HCT116 (cell line): Measurements from ENCODE around the gene PRCD. TPM values are rescaled to one million over a fixed set of nuclear protein-coding genes. Genes with fewer than 3 reads are reported as not detected.
A peak's percentile ranks its signal among the peaks of the same experiment; 100 is the strongest.
"Not testable (repeated sequence)": the region's sequence is repeated elsewhere in the genome, so short reads cannot be mapped to it uniquely, and the experiment has no call there.

Experiments
- ATAC-seq: fragments of 200-7000 bp; cut with Tn5 transposase; 2 replicates; pipeline ENCODE4 v1.9.1; 2020; ENCODE audit warnings: mild to moderate bottlenecking, moderate library complexity
- BruUV-seq: library from RNA; stranded (reverse); fragments of 400-500 nt; replicated peaks from 2 replicates; lab custom pipeline; 2021; lab: Mats Ljungman, UMichigan
- CTCF ChIA-PET: fragments of 300-600 bp; sonication (Branson Sonifier 250); formaldehyde crosslinking; loops from one replicate; lab custom pipeline; 2021; ENCODE audit warnings: antibody characterized with exemption; lab: Charles Lee
- POLR2A ChIA-PET: fragments of 300-600, 350-600 bp; sonication (Branson Sonifier 250); formaldehyde crosslinking; loops from one replicate; lab custom pipeline; 2021; ENCODE audit warnings: antibody characterized with exemption; lab: Charles Lee
- RAD21 ChIA-PET, 2 experiments: fragments of 300-600 bp; sonication (Branson Sonifier 250); formaldehyde crosslinking; loops; one replicate each; lab custom pipeline; 2023; ENCODE audit warnings: low total read pairs in 2 of 2; ENCODE audit not compliant: uncharacterized antibody in 2 of 2, unreplicated experiment in 2 of 2, low non-redundant PET in 1 of 2; lab: Charles Lee
- DNase-seq: peaks from one replicate; pipeline ENCODE4 v3.0.0-alpha.2; 2010; ENCODE audit warnings: low read depth, low spot score
- H2AFZ ChIP-seq: fragments of 200-600 bp; shearing (Covaris generic), sonication (generic); 2 replicates; pipeline ENCODE4 v1.6.1; 2017; ENCODE audit warnings: low read depth, mixed run types, mixed read lengths, antibody characterized with exemption, low read length; ENCODE audit not compliant: poor library complexity, severe bottlenecking
- H3K27ac ChIP-seq: 2 replicates; pipeline ENCODE4 v1.5.1; 2012; ENCODE audit warnings: low read depth, low read length
- H3K27me3 ChIP-seq: fragments of 200-600 bp; sonication (generic); 2 replicates; pipeline ENCODE4 v1.6.1; 2016; ENCODE audit warnings: mixed run types, low read length, mixed read lengths; ENCODE audit not compliant: insufficient read depth
- H3K36me3 ChIP-seq, 2 experiments: fragments of 200-500 bp in 1 of 2; fragments of 200-600 bp in 1 of 2; sonication (Bioruptor generic) in 1 of 2; sonication (generic) in 1 of 2; 2 replicates each; pipeline versions ENCODE4 v1.5.1 to v1.6.1; 2014 to 2016; ENCODE audit warnings: low read length in 2 of 2, inconsistent platforms in 1 of 2, mixed read lengths in 1 of 2, mixed run types in 1 of 2; ENCODE audit not compliant: insufficient read depth in 2 of 2, control insufficient read depth in 1 of 2
- H3K4me1 ChIP-seq, 2 experiments: fragments of 200-600 bp in 1 of 2; sonication (generic) in 1 of 2; 2 replicates each; pipeline versions ENCODE4 v1.5.1 to v1.6.1; 2012 to 2017; ENCODE audit warnings: low read length in 2 of 2, inconsistent platforms in 1 of 2, mild to moderate bottlenecking in 1 of 2, mixed read lengths in 1 of 2, mixed run types in 1 of 2, moderate library complexity in 1 of 2; ENCODE audit not compliant: insufficient read depth in 2 of 2, control insufficient read depth in 1 of 2
- H3K4me2 ChIP-seq: fragments of 200-600 bp; sonication (generic); 2 replicates; pipeline ENCODE4 v1.6.1; 2017; ENCODE audit warnings: mixed run types, low read length, mixed read lengths
- H3K4me3 ChIP-seq, 2 experiments: fragments of 200-600 bp in 1 of 2; sonication (generic) in 1 of 2; replicated peaks in 1 of 2; 2 replicates each; pipeline ENCODE4 v1.5.1; 2011 to 2016; ENCODE audit warnings: low read length in 2 of 2, control low read depth in 1 of 2, low read depth in 1 of 2, mild to moderate bottlenecking in 1 of 2, mixed read lengths in 1 of 2, mixed run types in 1 of 2
- H3K79me2 ChIP-seq: fragments of 200-600 bp; sonication (generic); 2 replicates; pipeline ENCODE4 v1.6.1; 2017; ENCODE audit warnings: mild to moderate bottlenecking, mixed run types, low read length, moderate library complexity, mixed read lengths; ENCODE audit not compliant: insufficient read depth
- H3K9ac ChIP-seq: fragments of 200-600 bp; sonication (generic); 2 replicates; pipeline ENCODE4 v1.6.1; 2016; ENCODE audit warnings: low read length, mixed read lengths
- H3K9me2 ChIP-seq: fragments of 200-600 bp; sonication (generic), shearing (Covaris generic); 2 replicates; pipeline ENCODE4 v1.6.1; 2017; ENCODE audit warnings: mixed run types, mild to moderate bottlenecking, moderate library complexity; ENCODE audit not compliant: insufficient read depth
- H3K9me3 ChIP-seq, 2 experiments: fragments of 200-500 bp in 1 of 2; fragments of 200-600 bp in 1 of 2; sonication (Bioruptor generic) in 1 of 2; sonication (generic) in 1 of 2; 2 replicates each; pipeline ENCODE4 v1.6.1; 2014 to 2017; ENCODE audit warnings: low read length in 2 of 2, mixed read lengths in 2 of 2, inconsistent platforms in 1 of 2, low read depth in 1 of 2, mild to moderate bottlenecking in 1 of 2, mixed run types in 1 of 2, moderate library complexity in 1 of 2; ENCODE audit not compliant: control insufficient read depth in 1 of 2, insufficient read depth in 1 of 2
- H4K20me1 ChIP-seq: fragments of 200-600 bp; sonication (generic), shearing (Covaris generic); 2 replicates; pipeline ENCODE4 v1.6.1; 2017; ENCODE audit warnings: mixed run types, mild to moderate bottlenecking, moderate library complexity; ENCODE audit not compliant: insufficient read depth
- JUND ChIP-seq: IDR thresholded peaks from 2 replicates; pipeline ENCODE4 v1.6.1; 2012
- POLR2A ChIP-seq: IDR thresholded peaks from 2 replicates; pipeline ENCODE4 v1.7.0; 2011; ENCODE audit warnings: borderline replicate concordance; ENCODE audit not compliant: insufficient read depth, insufficient read length; ENCODE audit errors: extremely low read depth
- ZFX ChIP-seq: fragments of 450-650 bp; IDR thresholded peaks from 2 replicates; pipeline ENCODE4 v1.6.1; 2017
- intact Hi-C: fragments of 100-400 bp; cut with micrococcal nuclease; formaldehyde crosslinking; loops from 2 replicates; pipeline ENCODE4 v1.10.0; 2022
- total RNA-seq: library from RNA; stranded (reverse); gene quantifications from one replicate; pipeline ENCODE4 v1.2.1, GENCODE V29; 2021; ENCODE audit not compliant: unreplicated experiment
- TF ChIP-seq, protein P1 (sequence below): IDR thresholded peaks from 2 replicates; pipeline ENCODE4 v1.6.1; 2012

The PRCD gene
- total RNA-seq, 1 experiment from 2014 or later = not detected

GRCh38 chr17:76524598-76525512 lies 15.0 kb upstream of the PRCD start:
- intact Hi-C loops = no loop called here
- no peaks in the 10 kb centered on the region for H3K9me2 ChIP-seq
- no peaks in the 10 kb centered on the region for H3K27me3 ChIP-seq
- H3K4me3 ChIP-seq = no peak overlapping the region
- BruUV-seq = no TSS peak
- ChIA-PET CTCF (interaction anchor here (1.2 to 2.9 kb wide), 4 partner anchors 16 to 201 kb away, joined by 3 to 55 read pairs (median 3); partner anchors contain the start of genes JMJD6, METTL23 and PRCD), POLR2A (interaction anchor here (0.7 kb wide), 1 partner anchor 22 kb away, joined by 5 read pairs; no protein-coding TSS in a partner anchor), RAD21 (interaction anchor here in 1 of 2 experiments (2.8 kb wide), 1 partner anchor 99 kb away, joined by 17 read pairs; no protein-coding TSS in a partner anchor)
- H3K9me3 ChIP-seq = no peaks in the 10 kb centered on the region
- no peak overlapping the region; the same call in 1 of the 2 replicates for H3K27ac ChIP-seq
- no peak overlapping the region for H2AFZ ChIP-seq
- TF ChIP-seq, protein P1, sequence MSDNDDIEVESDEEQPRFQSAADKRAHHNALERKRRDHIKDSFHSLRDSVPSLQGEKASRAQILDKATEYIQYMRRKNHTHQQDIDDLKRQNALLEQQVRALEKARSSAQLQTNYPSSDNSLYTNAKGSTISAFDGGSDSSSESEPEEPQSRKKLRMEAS = no peak
- peak; percentile 39 for TF ChIP-seq POLR2A
- TF ChIP-seq ZFX = peak; percentile 70; the same call in 1 of the 2 replicates
- TF ChIP-seq JUND = no peak
- ATAC-seq = no peak
- no peaks in the 10 kb centered on the region for H3K36me3 ChIP-seq
- H3K79me2 ChIP-seq = no peaks in the 10 kb centered on the region
- peaks cover 8 to 33% of the 10 kb centered on the region in 2 experiments; a peak in 3 of 4 replicates for H3K4me1 ChIP-seq
- H3K4me2 ChIP-seq = no peak overlapping the region
- no peak for DNase-seq
- H4K20me1 ChIP-seq = no peaks in the 10 kb centered on the region
- H3K9ac ChIP-seq = no peak overlapping the region

DNA sequence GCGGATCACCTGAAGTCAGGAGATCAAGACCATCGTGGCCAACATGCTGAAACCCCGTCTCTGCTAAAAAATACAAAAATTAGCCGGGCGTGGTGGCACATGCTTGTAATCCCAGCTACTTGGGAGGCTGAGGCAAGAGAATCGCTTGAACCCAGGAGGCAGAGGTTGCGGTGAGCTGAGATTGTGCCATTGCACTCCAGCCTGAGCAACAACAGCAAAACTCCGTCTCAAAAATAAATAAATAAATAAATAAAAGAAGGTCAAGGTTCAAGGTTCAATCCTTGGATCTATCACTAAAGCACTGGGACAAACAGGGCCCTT lies 14.4 kb upstream of the PRCD start:
- H3K9me2 ChIP-seq, H3K27ac ChIP-seq, intact Hi-C loops, H3K36me3 ChIP-seq, H3K79me2 ChIP-seq, RAD21 ChIA-PET, POLR2A ChIA-PET, H4K20me1 ChIP-seq, H3K9ac ChIP-seq, H3K9me3 ChIP-seq, H3K4me2 ChIP-seq, H3K4me3 ChIP-seq, BruUV-seq, H3K27me3 ChIP-seq, ATAC-seq, H2AFZ ChIP-seq, DNase-seq: not testable (repeated sequence)
- CTCF ChIA-PET = interaction anchor here (1.2 to 1.4 kb wide), 2 partner anchors 15 to 156 kb away, joined by 3 read pairs; partner anchors contain the start of gene PRCD
- peaks cover 10 to 39% of the 10 kb centered on the region in 2 experiments; a peak in 3 of 4 replicates for H3K4me1 ChIP-seq

DNA sequence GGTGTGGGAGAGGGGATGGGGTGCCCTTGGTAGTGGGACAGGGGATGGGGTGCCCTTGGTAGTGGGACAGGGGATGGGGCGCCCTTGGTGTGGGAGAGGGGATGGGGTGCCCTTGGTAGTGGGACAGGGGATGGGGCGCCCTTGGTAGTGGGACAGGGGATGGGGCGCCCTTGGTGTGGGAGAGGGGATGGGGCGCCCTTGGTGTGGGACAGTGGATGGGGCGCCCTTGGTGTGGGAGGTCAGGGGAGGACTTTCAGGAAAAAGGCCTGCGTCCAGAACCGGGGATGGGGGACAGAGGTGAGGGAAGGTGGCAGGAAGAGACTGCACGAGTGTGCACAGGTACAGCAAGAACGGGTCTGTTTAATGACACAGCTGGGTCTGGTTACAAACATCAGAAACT lies 12.8 kb upstream of the PRCD start:
- H2AFZ ChIP-seq, ATAC-seq, H3K27ac ChIP-seq, DNase-seq, H3K4me3 ChIP-seq, H3K79me2 ChIP-seq, BruUV-seq, H3K36me3 ChIP-seq, intact Hi-C loops, H3K9me2 ChIP-seq, H4K20me1 ChIP-seq, H3K27me3 ChIP-seq, H3K9ac ChIP-seq, RAD21 ChIA-PET, H3K9me3 ChIP-seq, POLR2A ChIA-PET, H3K4me2 ChIP-seq: not testable (repeated sequence)
- CTCF ChIA-PET = interaction anchor here (1.1 to 2.8 kb wide), 3 partner anchors 20 to 155 kb away, joined by 5 to 10 read pairs (median 6); no protein-coding TSS in a partner anchor
- H3K4me1 ChIP-seq = peaks cover 10 to 41% of the 10 kb centered on the region in 2 experiments; a peak in 3 of 4 replicates
